Measurements from ENCODE around the gene PRKCB. TPM values are rescaled to one million over a fixed set of nuclear protein-coding genes. Genes with fewer than 3 reads are reported as not detected.

Gene PRKCB
- polyA plus RNA-seq, 1 donor from 2014 or later, result 27.6 TPM

DNA sequence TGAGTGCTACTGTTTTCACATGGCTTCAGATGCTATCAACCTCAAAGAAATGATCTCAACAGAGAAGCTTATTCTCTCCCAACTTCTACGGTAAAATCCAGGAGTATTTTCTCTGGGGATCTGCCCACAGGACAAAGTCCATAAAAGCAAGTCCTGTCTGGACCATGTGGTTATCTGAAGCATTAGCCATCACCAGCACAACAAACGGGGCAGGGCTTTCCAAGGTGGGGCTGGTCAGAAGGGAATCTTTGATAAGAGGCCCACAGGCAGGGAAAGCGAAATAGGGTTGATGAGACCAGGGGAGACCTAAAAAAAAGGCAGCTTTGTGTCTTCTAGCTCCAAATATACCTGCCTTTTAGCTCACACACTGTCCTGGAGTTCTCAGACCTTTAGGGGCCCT is 381.7 kb downstream of the PRKCB start:
- Histone ChIP-seq H3K27ac (ENCODE audit: low read length) (no peak overlapping the region), H3F3A (ENCODE audit: insufficient read depth, low read length, poor library complexity, severe bottlenecking) (no peaks in the 10 kb centered on the region), H3K9ac (ENCODE audit: low read length) (no peak overlapping the region), H3K9me3 (ENCODE audit: low read length) (no peaks in the 10 kb centered on the region), H3K27me3 (ENCODE audit: insufficient read depth, low read depth, low read length) (no peaks in the 10 kb centered on the region), H4K20me1 (ENCODE audit: insufficient read depth) (no peaks in the 10 kb centered on the region), H3K4me2 (ENCODE audit: low read length) (no peak overlapping the region), H3K4me3 (ENCODE audit: low read length) (no peak overlapping the region), H3K9me2 (ENCODE audit: insufficient read depth, low read length) (no peaks in the 10 kb centered on the region), H3K36me3 (ENCODE audit: insufficient read depth, low read length) (no peaks in the 10 kb centered on the region), H3K79me2 (replicated peaks; ENCODE audit: insufficient read depth, low read length) (no peaks in the 10 kb centered on the region), H2AFZ (ENCODE audit: low read depth, low read length) (no peak overlapping the region)
- TF ChIP-seq, protein P1, sequence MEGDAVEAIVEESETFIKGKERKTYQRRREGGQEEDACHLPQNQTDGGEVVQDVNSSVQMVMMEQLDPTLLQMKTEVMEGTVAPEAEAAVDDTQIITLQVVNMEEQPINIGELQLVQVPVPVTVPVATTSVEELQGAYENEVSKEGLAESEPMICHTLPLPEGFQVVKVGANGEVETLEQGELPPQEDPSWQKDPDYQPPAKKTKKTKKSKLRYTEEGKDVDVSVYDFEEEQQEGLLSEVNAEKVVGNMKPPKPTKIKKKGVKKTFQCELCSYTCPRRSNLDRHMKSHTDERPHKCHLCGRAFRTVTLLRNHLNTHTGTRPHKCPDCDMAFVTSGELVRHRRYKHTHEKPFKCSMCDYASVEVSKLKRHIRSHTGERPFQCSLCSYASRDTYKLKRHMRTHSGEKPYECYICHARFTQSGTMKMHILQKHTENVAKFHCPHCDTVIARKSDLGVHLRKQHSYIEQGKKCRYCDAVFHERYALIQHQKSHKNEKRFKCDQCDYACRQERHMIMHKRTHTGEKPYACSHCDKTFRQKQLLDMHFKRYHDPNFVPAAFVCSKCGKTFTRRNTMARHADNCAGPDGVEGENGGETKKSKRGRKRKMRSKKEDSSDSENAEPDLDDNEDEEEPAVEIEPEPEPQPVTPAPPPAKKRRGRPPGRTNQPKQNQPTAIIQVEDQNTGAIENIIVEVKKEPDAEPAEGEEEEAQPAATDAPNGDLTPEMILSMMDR (IDR thresholded peaks at IDR 0.05; ENCODE audit: poor library complexity, severe bottlenecking), result no peak

DNA sequence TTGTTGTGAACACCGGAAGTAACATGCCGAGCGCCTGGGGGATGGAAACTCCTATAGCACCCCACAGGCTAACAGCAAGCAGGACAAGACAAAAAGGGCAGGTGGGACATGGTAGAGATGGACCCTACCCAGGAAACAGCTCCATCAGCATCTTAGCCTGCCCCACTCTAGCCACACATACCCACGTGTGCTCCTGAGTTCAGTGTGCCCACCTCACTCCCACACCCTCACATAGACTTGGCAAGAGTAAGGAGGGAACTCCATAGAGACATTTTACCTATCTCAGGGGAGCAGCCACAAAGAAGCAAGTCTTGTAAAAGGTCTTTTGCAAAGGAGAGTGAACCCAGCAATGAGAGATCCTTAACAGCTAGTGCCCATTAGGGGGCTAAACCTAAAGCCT is 382.5 kb downstream of the PRKCB start:
- TF ChIP-seq RAD21 (conservative IDR thresholded peaks at IDR 0.05) (no peak), EP300 (conservative IDR thresholded peaks at IDR 0.05; ENCODE audit: poor library complexity, severe bottlenecking) (no peak), TAF1 (IDR thresholded peaks at IDR 0.05; ENCODE audit: low read depth) (no peak), REST (IDR thresholded peaks at IDR 0.05; ENCODE audit: borderline replicate concordance) (no peak), POLR2AphosphoS5 (IDR thresholded peaks at IDR 0.05) (no peak), EZH2 (IDR thresholded peaks at IDR 0.05; ENCODE audit: borderline replicate concordance, insufficient read depth, low read length, poor library complexity, severe bottlenecking) (no peak), MXI1 (conservative IDR thresholded peaks at IDR 0.05; ENCODE audit: poor library complexity, severe bottlenecking) (no peak), SMC3 (conservative IDR thresholded peaks at IDR 0.05; ENCODE audit: poor library complexity) (no peak)
- TF ChIP-seq, protein P1 (IDR thresholded peaks at IDR 0.05; ENCODE audit: poor library complexity, severe bottlenecking), result no peak
- H3K27me3 ChIP-seq (ENCODE audit: insufficient read depth, low read depth, low read length), result no peaks in the 10 kb centered on the region
- no peaks in the 10 kb centered on the region for H4K20me1 ChIP-seq (ENCODE audit: insufficient read depth)
- H3K36me3 ChIP-seq (ENCODE audit: insufficient read depth, low read length), result no peaks in the 10 kb centered on the region
- no peak overlapping the region for H3K4me3 ChIP-seq (ENCODE audit: low read length)
- no peak overlapping the region for H2AFZ ChIP-seq (ENCODE audit: low read depth, low read length)
- H3K9me2 ChIP-seq (ENCODE audit: insufficient read depth, low read length), result no peaks in the 10 kb centered on the region
- no peaks in the 10 kb centered on the region for H3K79me2 ChIP-seq (replicated peaks; ENCODE audit: insufficient read depth, low read length)
- no peaks in the 10 kb centered on the region for H3F3A ChIP-seq (ENCODE audit: insufficient read depth, low read length, poor library complexity, severe bottlenecking)
- H3K4me2 ChIP-seq (ENCODE audit: low read length), result no peak overlapping the region
- H3K9ac ChIP-seq (ENCODE audit: low read length), result no peak overlapping the region
- no peak overlapping the region for H3K27ac ChIP-seq (ENCODE audit: low read length)
- no peaks in the 10 kb centered on the region for H3K9me3 ChIP-seq (ENCODE audit: low read length)

Measured in neural cell (in vitro differentiated cells).